ENCODE results near the gene C2orf76. TPM values are rescaled to one million over a fixed set of nuclear protein-coding genes. Genes with fewer than 3 reads are reported as not detected.

C2orf76 gene
- total RNA-seq, 4 donors from 2014 or later: 8.7 to 14.6 (median 11.2) TPM

GRCh38 chr2:119253760-119254600 lies 112.7 kb downstream of the C2orf76 start:
- Histone ChIP-seq H3K4me1 (peaks cover 0 to 7% (median 3%) of the 10 kb centered on the region in 4 donors), H3K27ac (replicated peaks in 1 of 4) (no peak overlapping the region), H3K36me3 (peaks cover 0 to 21% (median 2%) of the 10 kb centered on the region in 4 donors), H3K9me3 (no peaks in the 10 kb centered on the region), H3K27me3 (no peaks in the 10 kb centered on the region), H3K4me3 (no peak overlapping the region)
- no peak for DNase-seq (ENCODE audit: extremely low spot score)
- intact Hi-C loops (cut with DNase I): no loop called here
- TF ChIP-seq EP300 (IDR thresholded peaks at IDR 0.05): no peak
- no peak for TF ChIP-seq CTCF (IDR thresholded peaks at IDR 0.05)
- TF ChIP-seq POLR2AphosphoS5 (IDR thresholded peaks at IDR 0.05): no peak
- no peak for TF ChIP-seq POLR2A (IDR thresholded peaks at IDR 0.05; ENCODE audit: low read depth)
- 89% methylated on average over 14 of the region's 14 CpGs for WGBS

- H3K27ac ChIP-seq (replicated peaks in 1 of 4): no peak overlapping the region
- 48% methylated on average over 2 of the region's 2 CpGs for WGBS
- peaks cover 0 to 29% (median 3%) of the 10 kb centered on the region in 4 donors for H3K36me3 ChIP-seq
- no peaks in the 10 kb centered on the region for H3K27me3 ChIP-seq
- no peak for TF ChIP-seq POLR2AphosphoS5 (IDR thresholded peaks at IDR 0.05)
- no peak for TF ChIP-seq POLR2A (IDR thresholded peaks at IDR 0.05; ENCODE audit: low read depth)
- H3K9me3 ChIP-seq: no peaks in the 10 kb centered on the region
- H3K4me1 ChIP-seq: peaks cover 0 to 7% (median 3%) of the 10 kb centered on the region in 4 donors
- no peak for DNase-seq (ENCODE audit: extremely low spot score)
- intact Hi-C loops (cut with DNase I): no loop called here
- no peak overlapping the region for H3K4me3 ChIP-seq
Measured at GRCh38 chr2:119253114-119253702, 113.4 kb downstream of the C2orf76 start.

Other genes with a start within 250 kb of the C2orf76 start
- not detected for gene C1QL2, start 208.1 kb downstream of the C2orf76 start, total RNA-seq
- 1 to 10 TPM; 2.5 to 5.9 (median 5.2) TPM for gene STEAP3, start 143.0 kb downstream of the C2orf76 start, total RNA-seq
- gene DBI, start 143 bp upstream of the C2orf76 start, total RNA-seq: 10 to 100 TPM; 41.8 to 72.3 (median 59.3) TPM
- gene TMEM37, start 65.0 kb upstream of the C2orf76 start, total RNA-seq: 1 to 10 TPM; 1.7 to 2.8 (median 2.2) TPM
- gene SCTR, start 157.6 kb upstream of the C2orf76 start, total RNA-seq: not detected
- under 1 TPM; 0.17 to 0.97 (median 0.29) TPM for gene CFAP221, start 177.6 kb upstream of the C2orf76 start, total RNA-seq

Data from esophagus muscularis mucosa (tissue), 4 donors.